Measurements from ENCODE around the gene PDE2A. TPM values are rescaled to one million over a fixed set of nuclear protein-coding genes. Genes with fewer than 3 reads are reported as not detected.

The PDE2A gene
- total RNA-seq, 5 donors from 2014 or later (not counting 1 experiment from before 2014, with no cell fraction given), result 1.1 to 6.1 (median 1.7) TPM

DNA sequence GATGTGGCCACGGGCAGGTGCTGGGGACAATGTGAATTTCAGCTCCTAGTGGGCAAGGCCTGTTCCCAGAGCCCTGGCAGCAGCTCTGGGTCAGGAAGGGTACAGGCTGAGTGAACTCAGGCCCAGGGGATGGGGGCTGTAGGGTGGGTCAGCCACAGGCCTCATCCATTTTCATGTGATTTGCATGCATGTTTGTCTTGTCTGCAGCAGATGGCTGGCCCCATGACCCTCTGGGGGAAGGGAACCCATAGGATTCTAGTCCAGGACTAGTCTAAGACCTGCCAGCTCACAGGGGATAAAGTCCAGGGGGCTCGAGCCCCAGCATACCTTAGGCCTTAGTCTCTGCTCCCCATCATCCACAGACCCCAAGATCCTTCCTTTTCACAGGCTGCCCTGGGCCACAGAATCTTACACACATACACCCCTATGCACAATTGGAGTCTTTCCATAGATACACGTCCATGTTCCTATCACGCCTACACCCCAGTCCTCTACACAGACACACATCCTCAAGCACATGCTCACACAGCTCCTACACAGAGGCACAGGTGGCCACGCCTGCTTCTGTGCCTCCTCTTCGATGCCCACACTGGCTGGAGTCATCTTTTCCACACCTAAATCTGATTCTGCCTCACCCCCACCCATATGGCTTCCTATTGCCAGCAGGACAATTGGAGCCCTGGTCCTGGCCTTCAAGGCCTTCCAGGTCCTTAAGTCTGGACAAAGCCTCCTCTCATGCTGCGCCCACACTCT, 25.7 kb downstream of the PDE2A start:
- WGBS (ENCODE audit: insufficient coverage), result 62% methylated on average over 5 of the region's 7 CpGs
- ChIA-PET CTCF (interaction anchor here in 1 of 2 donors (0.6 kb wide), 1 partner anchor 173 kb away, joined by 3 read pairs; no protein-coding TSS in a partner anchor), POLR2A (interaction anchor here in 1 of 2 donors (0.6 kb wide), 1 partner anchor 61 kb away, joined by 11 read pairs; no protein-coding TSS in a partner anchor)
- Mint-ChIP-seq H3K4me1 (peaks cover 0 to 2% (median 0%) of the 10 kb centered on the region in 3 donors), H3K36me3 (no peaks in the 10 kb centered on the region), H3K27ac (no peak overlapping the region), H3K27me3 (peaks cover 6% of the 10 kb centered on the region in 2 donors), H3K4me3 (no peak overlapping the region), H3K9me3 (no peaks in the 10 kb centered on the region)
- Histone ChIP-seq H3K4me1 (ENCODE audit: control insufficient read depth in 1 of 2, extremely low read depth in 1 of 2, insufficient read depth in 2 of 2, low read length in 2 of 2) (peaks cover 0 to under 1% of the 10 kb centered on the region in 2 experiments), H3K27me3 (replicated peaks in 1 of 2; ENCODE audit: control insufficient read depth in 2 of 2, extremely low read depth in 1 of 2, insufficient read depth in 2 of 2, low read length in 1 of 2) (peaks cover 0 to 6% of the 10 kb centered on the region in 2 experiments), H3K4me3 (ENCODE audit: control insufficient read depth in 1 of 2, extremely low read depth in 1 of 2, low read length in 1 of 2) (no peak overlapping the region), H3K9me3 (no peaks in the 10 kb centered on the region), H3K36me3 (ENCODE audit: control insufficient read depth in 2 of 2, extremely low read depth in 1 of 2, insufficient read depth in 1 of 2, low read length in 1 of 2) (no peaks in the 10 kb centered on the region), H3K27ac (ENCODE audit: low read length) (no peak overlapping the region)
- DNase-seq (no peak), ATAC-seq (replicated peaks in 1 of 4) (no peak)

DNA sequence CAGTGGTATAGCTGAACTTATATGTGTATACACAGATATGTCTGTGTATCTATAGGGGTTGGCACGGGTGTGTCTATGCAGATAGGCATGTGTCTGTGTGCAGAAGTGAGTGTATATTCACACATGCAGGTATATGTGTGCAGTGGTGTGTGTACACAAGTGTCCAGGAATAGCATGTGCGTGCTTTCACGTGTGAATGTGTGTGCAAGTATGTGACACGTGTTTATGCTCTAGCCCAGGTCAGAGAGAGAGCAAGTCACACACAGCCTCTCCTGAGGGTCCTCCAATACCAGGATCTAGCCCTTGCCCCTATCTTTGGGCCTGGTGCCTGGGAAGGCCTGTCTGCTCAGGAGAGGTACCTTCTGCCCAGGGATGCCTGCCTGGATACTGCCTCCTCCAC, 26.3 kb downstream of the PDE2A start:
- Histone ChIP-seq H3K27me3 (replicated peaks in 1 of 2; ENCODE audit: control insufficient read depth in 2 of 2, extremely low read depth in 1 of 2, insufficient read depth in 2 of 2, low read length in 1 of 2) (peaks cover 0 to 7% of the 10 kb centered on the region in 2 experiments), H3K36me3 (ENCODE audit: control insufficient read depth in 2 of 2, extremely low read depth in 1 of 2, insufficient read depth in 1 of 2, low read length in 1 of 2) (no peaks in the 10 kb centered on the region), H3K4me3 (ENCODE audit: control insufficient read depth in 1 of 2, extremely low read depth in 1 of 2, low read length in 1 of 2) (no peak overlapping the region), H3K9me3 (no peaks in the 10 kb centered on the region), H3K27ac (ENCODE audit: low read length) (no peak overlapping the region), H3K4me1 (ENCODE audit: control insufficient read depth in 1 of 2, extremely low read depth in 1 of 2, insufficient read depth in 2 of 2, low read length in 2 of 2) (peaks cover 0 to 6% of the 10 kb centered on the region in 2 experiments)
- H3K27me3 Mint-ChIP-seq, result peaks cover under 1 to 7% of the 10 kb centered on the region in 2 donors
- H3K4me3 Mint-ChIP-seq, result no peak overlapping the region
- no peaks in the 10 kb centered on the region for H3K9me3 Mint-ChIP-seq
- no peak overlapping the region for H3K27ac Mint-ChIP-seq
- H3K36me3 Mint-ChIP-seq, result no peaks in the 10 kb centered on the region
- H3K4me1 Mint-ChIP-seq, result peaks cover 0 to 5% (median 0%) of the 10 kb centered on the region in 3 donors
- no peak for DNase-seq
- POLR2A ChIA-PET, result no interaction called here
- CTCF ChIA-PET, result no interaction called here
- WGBS (ENCODE audit: insufficient coverage), result 57% methylated on average over 2 of the region's 4 CpGs
- no peak for ATAC-seq (replicated peaks in 1 of 4)

DNA sequence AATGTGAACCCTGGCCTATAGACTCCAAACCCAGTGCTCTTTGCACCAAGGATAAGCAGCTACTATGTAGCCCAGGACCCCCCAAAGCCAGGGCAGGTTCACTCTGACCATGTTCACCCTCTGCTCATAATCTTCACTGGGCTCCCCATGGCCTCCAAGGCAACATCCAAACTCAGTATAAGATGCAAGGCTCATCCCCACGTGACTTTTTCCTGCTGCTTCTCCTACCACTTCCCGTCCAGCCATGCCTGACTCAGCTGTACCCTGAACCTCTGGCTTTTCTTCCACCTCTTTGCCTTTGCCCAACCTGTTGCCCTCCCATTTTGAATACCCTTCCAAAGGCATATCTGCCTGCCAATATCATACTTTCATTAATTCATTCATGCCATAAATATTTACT, 27.8 kb downstream of the PDE2A start:
- Mint-ChIP-seq H3K9me3 (no peaks in the 10 kb centered on the region), H3K27me3 (peaks cover 0 to 7% of the 10 kb centered on the region in 2 donors), H3K4me1 (peaks cover 0 to 5% (median 0%) of the 10 kb centered on the region in 3 donors), H3K4me3 (no peak overlapping the region), H3K27ac (no peak overlapping the region), H3K36me3 (no peaks in the 10 kb centered on the region)
- no peak for ATAC-seq (replicated peaks in 1 of 4)
- H3K4me1 ChIP-seq (ENCODE audit: control insufficient read depth in 1 of 2, extremely low read depth in 1 of 2, insufficient read depth in 2 of 2, low read length in 2 of 2), result peaks cover 0 to 18% of the 10 kb centered on the region in 2 experiments
- no peak overlapping the region for H3K4me3 ChIP-seq (ENCODE audit: control insufficient read depth in 1 of 2, extremely low read depth in 1 of 2, low read length in 1 of 2)
- H3K9me3 ChIP-seq, result no peaks in the 10 kb centered on the region
- no peaks in the 10 kb centered on the region for H3K36me3 ChIP-seq (ENCODE audit: control insufficient read depth in 2 of 2, extremely low read depth in 1 of 2, insufficient read depth in 1 of 2, low read length in 1 of 2)
- peaks cover 0 to 19% of the 10 kb centered on the region in 2 experiments for H3K27me3 ChIP-seq (replicated peaks in 1 of 2; ENCODE audit: control insufficient read depth in 2 of 2, extremely low read depth in 1 of 2, insufficient read depth in 2 of 2, low read length in 1 of 2)
- ChIA-PET CTCF (interaction anchor here (0.6 to 1.1 kb wide), 2 partner anchors 146 to 163 kb away, joined by 3 to 6 read pairs; no protein-coding TSS in a partner anchor), POLR2A (no interaction called here)
- WGBS (ENCODE audit: insufficient coverage), result 67% methylated on average over 2 of the region's 2 CpGs
- no peak overlapping the region for H3K27ac ChIP-seq (ENCODE audit: low read length)
- no peak for DNase-seq

DNA sequence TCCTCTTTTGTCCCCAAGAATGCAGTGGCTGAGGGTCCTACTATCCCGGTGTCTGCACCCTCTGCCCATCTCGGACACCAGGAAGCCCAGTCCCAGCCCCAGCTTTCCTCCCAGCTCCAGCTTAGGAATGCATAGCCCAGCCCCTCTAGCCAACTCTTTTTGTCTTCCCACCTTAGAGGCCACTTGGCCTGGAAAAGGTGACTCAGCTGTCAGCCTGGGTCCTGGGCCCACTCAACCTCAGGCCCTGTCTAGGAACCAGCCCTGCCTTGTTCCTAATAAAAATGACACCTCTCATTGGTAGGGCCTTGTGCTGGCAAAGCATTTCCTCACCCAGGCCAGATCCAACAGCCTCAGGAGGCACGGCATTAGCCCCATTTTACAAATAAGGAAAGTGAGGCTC, 28.2 kb downstream of the PDE2A start:
- Histone ChIP-seq H3K27ac (ENCODE audit: low read length) (no peak overlapping the region), H3K27me3 (replicated peaks in 1 of 2; ENCODE audit: control insufficient read depth in 2 of 2, extremely low read depth in 1 of 2, insufficient read depth in 2 of 2, low read length in 1 of 2) (peaks cover 0 to 23% of the 10 kb centered on the region in 2 experiments), H3K4me1 (ENCODE audit: control insufficient read depth in 1 of 2, extremely low read depth in 1 of 2, insufficient read depth in 2 of 2, low read length in 2 of 2) (peaks cover 0 to 18% of the 10 kb centered on the region in 2 experiments), H3K4me3 (ENCODE audit: control insufficient read depth in 1 of 2, extremely low read depth in 1 of 2, low read length in 1 of 2) (no peak overlapping the region), H3K9me3 (no peaks in the 10 kb centered on the region), H3K36me3 (ENCODE audit: control insufficient read depth in 2 of 2, extremely low read depth in 1 of 2, insufficient read depth in 1 of 2, low read length in 1 of 2) (no peaks in the 10 kb centered on the region)
- ChIA-PET CTCF (interaction anchor here (1.0 to 1.1 kb wide), 3 partner anchors 10 to 175 kb away, joined by 3 read pairs; no protein-coding TSS in a partner anchor), POLR2A (no interaction called here)
- Mint-ChIP-seq H3K27me3 (peaks cover 0 to 7% of the 10 kb centered on the region in 2 donors), H3K9me3 (no peaks in the 10 kb centered on the region), H3K4me1 (peaks cover 0 to 5% (median 0%) of the 10 kb centered on the region in 3 donors), H3K4me3 (no peak overlapping the region), H3K27ac (no peak overlapping the region), H3K36me3 (no peaks in the 10 kb centered on the region)
- 76% methylated on average over 2 of the region's 3 CpGs for WGBS (ENCODE audit: insufficient coverage)
- ATAC-seq (replicated peaks in 1 of 4), result no peak
- DNase-seq, result no peak

GRCh38 chr11:72643547-72643946, 30.7 kb downstream of the PDE2A start:
- Histone ChIP-seq H3K9me3 (no peaks in the 10 kb centered on the region), H3K27me3 (replicated peaks in 1 of 2; ENCODE audit: control insufficient read depth in 2 of 2, extremely low read depth in 1 of 2, insufficient read depth in 2 of 2, low read length in 1 of 2) (peaks cover 3 to 47% of the 10 kb centered on the region in 2 experiments), H3K4me3 (ENCODE audit: control insufficient read depth in 1 of 2, extremely low read depth in 1 of 2, low read length in 1 of 2) (no peak overlapping the region), H3K36me3 (ENCODE audit: control insufficient read depth in 2 of 2, extremely low read depth in 1 of 2, insufficient read depth in 1 of 2, low read length in 1 of 2) (no peaks in the 10 kb centered on the region), H3K4me1 (ENCODE audit: control insufficient read depth in 1 of 2, extremely low read depth in 1 of 2, insufficient read depth in 2 of 2, low read length in 2 of 2) (peaks cover 0 to 18% of the 10 kb centered on the region in 2 experiments), H3K27ac (ENCODE audit: low read length) (no peak overlapping the region)
- 90% methylated on average over 6 of the region's 7 CpGs for WGBS (ENCODE audit: insufficient coverage)
- ChIA-PET CTCF (interaction anchor here in 1 of 2 donors (1.0 kb wide), 1 partner anchor 57 kb away, joined by 5 read pairs; no protein-coding TSS in a partner anchor), POLR2A (no interaction called here)
- Mint-ChIP-seq H3K27me3 (peaks cover 0 to 7% of the 10 kb centered on the region in 2 donors), H3K9me3 (no peaks in the 10 kb centered on the region), H3K4me1 (peaks cover 0 to 5% (median 0%) of the 10 kb centered on the region in 3 donors), H3K4me3 (peak overlapping the region; percentile 41 to 68 (median 60)), H3K27ac (no peak overlapping the region), H3K36me3 (no peaks in the 10 kb centered on the region)
- ATAC-seq (replicated peaks in 1 of 4), result no peak
- peak in 1 of 35 experiments; percentile 4 for DNase-seq

DNA sequence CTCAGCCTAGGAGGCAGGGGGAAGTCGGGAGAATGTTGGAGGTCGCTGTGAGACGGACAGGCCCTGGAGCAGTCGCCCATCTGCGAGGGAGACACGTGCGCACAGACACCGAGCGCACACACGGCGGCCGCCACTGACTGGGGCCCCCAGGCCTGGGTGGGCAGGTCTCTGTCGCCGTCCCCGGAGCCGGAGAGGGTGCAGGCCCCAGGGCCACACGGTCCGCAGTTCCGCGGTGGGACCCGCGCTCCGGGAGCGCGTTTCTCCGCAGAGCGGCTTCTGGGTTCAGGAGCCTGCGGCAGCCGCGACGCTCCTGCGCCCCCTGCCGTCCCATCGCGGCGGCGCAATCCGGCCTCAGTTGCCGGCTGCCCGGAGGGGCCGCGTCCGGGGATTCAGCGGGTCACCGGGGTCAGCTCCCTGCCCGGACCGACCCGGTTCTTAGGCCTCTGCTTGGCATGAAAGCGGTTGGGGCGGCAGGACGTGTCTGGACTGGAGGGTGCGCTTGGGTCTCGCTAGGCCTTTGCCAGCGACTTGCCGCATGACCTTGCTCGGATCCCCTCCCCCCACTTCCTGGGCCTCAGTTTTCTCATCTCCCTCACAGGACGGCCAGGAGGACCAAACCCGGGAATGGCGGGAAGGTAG, 31.2 kb downstream of the PDE2A start:
- no peaks in the 10 kb centered on the region for H3K9me3 ChIP-seq
- DNase-seq, result peak in 34 of 35 experiments; percentile 17 to 83 (median 41)
- 2% methylated on average over 55 of the region's 59 CpGs for WGBS (ENCODE audit: insufficient coverage)
- Mint-ChIP-seq H3K4me1 (peaks cover 0 to 5% (median 0%) of the 10 kb centered on the region in 3 donors), H3K9me3 (no peaks in the 10 kb centered on the region), H3K36me3 (no peaks in the 10 kb centered on the region), H3K27ac (no peak overlapping the region), H3K27me3 (peaks cover 3 to 7% of the 10 kb centered on the region in 2 donors), H3K4me3 (peak overlapping the region; percentile 35 to 73 (median 68))
- ChIA-PET CTCF (no interaction called here), POLR2A (no interaction called here)
- H3K4me3 ChIP-seq (ENCODE audit: control insufficient read depth in 1 of 2, extremely low read depth in 1 of 2, low read length in 1 of 2), result peak overlapping the region; percentile 50 to 55
- peaks cover 5 to 52% of the 10 kb centered on the region in 2 experiments for H3K27me3 ChIP-seq (replicated peaks in 1 of 2; ENCODE audit: control insufficient read depth in 2 of 2, extremely low read depth in 1 of 2, insufficient read depth in 2 of 2, low read length in 1 of 2)
- H3K27ac ChIP-seq (ENCODE audit: low read length), result no peak overlapping the region
- ATAC-seq (replicated peaks in 1 of 4), result peak; percentile 80 to 87 (median 84)
- no peaks in the 10 kb centered on the region for H3K36me3 ChIP-seq (ENCODE audit: control insufficient read depth in 2 of 2, extremely low read depth in 1 of 2, insufficient read depth in 1 of 2, low read length in 1 of 2)
- peaks cover 0 to 18% of the 10 kb centered on the region in 2 experiments for H3K4me1 ChIP-seq (ENCODE audit: control insufficient read depth in 1 of 2, extremely low read depth in 1 of 2, insufficient read depth in 2 of 2, low read length in 2 of 2)
